Erythroblast (primary cell): ENCODE results near the gene MED10.
A peak's percentile ranks its signal among the peaks of the same experiment; 100 is the strongest.

Source experiments
- GATA1 ChIP-seq: IDR thresholded peaks from 2 replicates; pipeline ENCODE4 v1.6.1; 2011; ENCODE audit warnings: low read depth, mild to moderate bottlenecking, control low read depth, low read length, moderate library complexity
- POLR2A ChIP-seq: IDR thresholded peaks from 2 replicates; pipeline ENCODE4 v1.6.1; 2011; ENCODE audit warnings: mild to moderate bottlenecking, low read length

GRCh38 chr5:6377905-6378765 is at the start of gene MED10:
- TF ChIP-seq POLR2A (peak; percentile 92), GATA1 (no peak)
